HAP-1 (cell line): Measurements from ENCODE around the gene LRRTM2.

Experiments
- DNase-seq, 2 experiments: peaks; one replicate each; pipeline ENCODE4 v3.0.0-alpha.2; 2016 to 2020; ENCODE audit warnings: low spot score in 2 of 2
- H3K27me3 ChIP-seq: fragments of 250-450 bp; sonication (Bioruptor Pico); 2 replicates; pipeline ENCODE4 v1.5.1; 2020; ENCODE audit warnings: low read depth, mild to moderate bottlenecking, moderate library complexity
- H3K36me3 ChIP-seq: fragments of 250-450 bp; sonication (Bioruptor Pico); replicated peaks from 2 replicates; pipeline ENCODE4 v1.5.1; 2020; ENCODE audit warnings: mild to moderate bottlenecking
- H3K4me1 ChIP-seq: fragments of 250-450 bp; sonication (Bioruptor Pico); 2 replicates; pipeline ENCODE4 v1.5.1; 2020; ENCODE audit warnings: mild to moderate bottlenecking
- H3K4me3 ChIP-seq: fragments of 250-450 bp; sonication (Bioruptor Pico); 2 replicates; pipeline ENCODE4 v1.5.1; 2020; ENCODE audit warnings: mild to moderate bottlenecking, moderate library complexity
- H3K9me3 ChIP-seq: fragments of 250-450 bp; sonication (Bioruptor Pico); 2 replicates; pipeline ENCODE4 v1.5.1; 2020; ENCODE audit warnings: mild to moderate bottlenecking, moderate library complexity
- in situ Hi-C: fragments of 300-500 bp; cut with MboI; formaldehyde crosslinking; loops from 3 replicates; pipeline ENCODE4 v1.14.3; 2020; ENCODE audit warnings: low sequenced_read_pairs, inconsistent platforms, mixed read lengths

Gene LRRTM2

DNA sequence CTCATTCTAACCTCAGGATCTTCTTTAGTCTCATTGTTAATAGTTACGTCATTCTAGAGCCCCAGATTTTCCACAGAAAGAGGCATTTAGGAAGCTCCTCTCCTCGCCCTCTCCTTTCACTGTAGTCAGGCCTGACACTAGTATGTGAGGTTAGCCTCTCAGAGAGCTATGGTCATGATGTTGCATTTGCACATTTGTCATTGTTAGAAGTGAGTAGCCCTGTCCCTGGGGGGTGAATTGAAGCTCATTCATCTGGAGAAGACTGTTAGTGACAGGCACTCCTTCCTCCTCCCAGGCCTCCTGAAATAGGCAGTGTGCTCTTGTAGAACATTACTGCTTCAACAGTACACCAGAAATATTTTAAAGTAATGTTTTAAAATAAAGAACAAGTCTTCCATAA, 26.6 kb upstream of the LRRTM2 start:
- no peaks in the 10 kb centered on the region for H3K9me3 ChIP-seq
- H3K27me3 ChIP-seq, result no peaks in the 10 kb centered on the region
- peaks cover 30% of the 10 kb centered on the region for H3K36me3 ChIP-seq
- H3K4me3 ChIP-seq, result no peak overlapping the region
- no peak for DNase-seq
- no peaks in the 10 kb centered on the region for H3K4me1 ChIP-seq
- in situ Hi-C loops, result no loop called here

DNA sequence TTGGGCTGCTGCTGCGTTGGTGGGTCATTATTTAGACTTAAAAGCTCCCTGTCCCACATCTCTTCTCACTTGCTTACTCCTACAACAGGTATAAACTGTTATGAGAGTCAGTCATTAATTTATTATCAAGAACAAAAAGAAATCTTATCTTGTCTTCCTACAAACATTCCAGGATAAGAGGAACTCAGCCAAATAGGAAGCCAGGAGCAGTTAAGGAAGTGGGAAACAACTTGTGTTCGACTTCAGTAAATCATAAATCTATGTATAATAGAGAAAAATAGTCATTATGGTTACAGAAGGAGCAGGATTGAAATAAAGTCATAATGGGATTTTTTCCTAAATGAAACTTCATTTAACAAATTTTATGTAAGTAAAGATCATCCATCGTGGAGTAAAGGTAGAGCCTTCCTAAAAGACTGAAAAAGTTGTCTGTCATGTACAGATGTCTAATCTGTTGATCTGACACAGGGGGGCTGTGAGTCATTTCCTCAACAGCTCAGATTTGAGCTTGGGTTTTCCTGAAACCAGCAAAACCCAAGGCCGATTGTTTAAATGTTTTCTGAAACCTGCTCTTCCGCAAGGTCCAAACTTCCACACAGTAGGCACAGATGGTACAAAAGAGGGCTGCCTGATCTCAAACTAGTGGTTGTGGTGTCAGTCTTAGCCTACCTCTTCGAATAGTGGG, 25.3 kb upstream of the LRRTM2 start:
- H3K4me3 ChIP-seq, result no peak overlapping the region
- peaks cover 22% of the 10 kb centered on the region for H3K36me3 ChIP-seq
- in situ Hi-C loops, result no loop called here
- H3K9me3 ChIP-seq, result no peaks in the 10 kb centered on the region
- no peaks in the 10 kb centered on the region for H3K27me3 ChIP-seq
- H3K4me1 ChIP-seq, result no peaks in the 10 kb centered on the region
- DNase-seq, result no peak

DNA sequence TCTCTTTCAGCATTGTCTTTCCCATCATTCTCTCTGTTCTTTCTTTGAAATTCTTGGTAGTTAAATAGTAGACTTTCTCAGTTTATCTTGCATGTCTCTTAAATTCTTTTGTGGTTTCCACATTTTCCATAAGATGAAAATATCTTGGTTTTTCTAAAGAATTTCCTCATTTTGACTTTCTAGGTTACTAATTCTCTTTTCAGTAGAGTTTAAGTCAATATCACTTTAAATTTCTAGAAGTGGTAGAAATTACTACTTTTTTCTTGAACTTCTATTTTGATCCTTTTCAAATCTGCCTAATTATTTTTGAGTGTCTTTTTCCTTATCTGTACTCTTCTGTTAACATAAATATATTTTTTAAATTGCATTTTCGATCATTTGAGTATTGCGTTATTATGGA, 23.6 kb upstream of the LRRTM2 start:
- in situ Hi-C loops, result no loop called here
- H3K27me3 ChIP-seq, result no peaks in the 10 kb centered on the region
- H3K36me3 ChIP-seq, result peaks cover 8% of the 10 kb centered on the region
- H3K9me3 ChIP-seq, result no peaks in the 10 kb centered on the region
- H3K4me1 ChIP-seq, result no peaks in the 10 kb centered on the region
- DNase-seq, result no peak
- H3K4me3 ChIP-seq, result no peak overlapping the region

DNA sequence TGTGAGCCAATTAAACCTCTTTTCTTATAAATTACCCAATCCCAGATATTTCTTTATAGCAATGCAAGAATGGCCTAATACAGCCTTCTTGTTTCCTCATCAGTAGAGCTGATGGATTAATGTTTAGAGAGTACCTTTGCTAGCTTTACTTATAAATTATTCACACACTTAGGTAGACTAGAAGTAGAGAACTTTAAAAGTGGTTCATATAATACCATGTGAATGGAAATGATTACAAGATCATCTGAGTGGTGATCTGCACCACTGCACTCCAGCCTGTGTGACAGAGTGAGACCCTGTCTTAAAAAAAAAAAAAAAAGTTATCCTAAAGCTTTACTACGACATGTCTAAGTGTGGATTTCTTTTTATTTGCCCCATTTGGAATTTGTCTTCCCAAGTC, 23.2 kb upstream of the LRRTM2 start:
- Histone ChIP-seq H3K27me3 (no peaks in the 10 kb centered on the region), H3K9me3 (no peaks in the 10 kb centered on the region), H3K4me1 (no peaks in the 10 kb centered on the region), H3K36me3 (peaks cover 7% of the 10 kb centered on the region), H3K4me3 (no peak overlapping the region)
- no peak for DNase-seq
- in situ Hi-C loops, result no loop called here

DNA sequence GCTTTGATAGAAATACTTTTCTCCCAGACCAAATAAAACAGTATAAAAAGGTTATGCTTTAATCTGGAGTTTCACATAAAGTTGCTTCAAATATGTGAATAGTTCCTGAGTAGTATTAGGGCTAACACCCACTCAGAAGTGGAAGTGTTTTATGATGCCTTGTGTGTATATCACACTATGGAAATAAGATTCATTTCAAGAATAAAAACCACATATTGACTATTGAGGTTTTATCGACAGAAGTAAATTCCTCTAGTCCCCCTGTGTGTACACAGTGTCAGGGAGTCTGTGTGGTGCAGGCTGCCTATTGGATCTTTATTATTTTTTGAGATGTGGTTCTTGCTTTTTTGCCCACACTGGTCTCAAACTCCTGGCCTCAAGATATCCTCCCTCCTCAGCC, 20.8 kb upstream of the LRRTM2 start:
- H3K4me3 ChIP-seq, result no peak overlapping the region
- no peak for DNase-seq
- peaks cover 10% of the 10 kb centered on the region for H3K36me3 ChIP-seq
- in situ Hi-C loops, result no loop called here
- no peaks in the 10 kb centered on the region for H3K9me3 ChIP-seq
- H3K27me3 ChIP-seq, result no peaks in the 10 kb centered on the region
- H3K4me1 ChIP-seq, result no peaks in the 10 kb centered on the region

DNA sequence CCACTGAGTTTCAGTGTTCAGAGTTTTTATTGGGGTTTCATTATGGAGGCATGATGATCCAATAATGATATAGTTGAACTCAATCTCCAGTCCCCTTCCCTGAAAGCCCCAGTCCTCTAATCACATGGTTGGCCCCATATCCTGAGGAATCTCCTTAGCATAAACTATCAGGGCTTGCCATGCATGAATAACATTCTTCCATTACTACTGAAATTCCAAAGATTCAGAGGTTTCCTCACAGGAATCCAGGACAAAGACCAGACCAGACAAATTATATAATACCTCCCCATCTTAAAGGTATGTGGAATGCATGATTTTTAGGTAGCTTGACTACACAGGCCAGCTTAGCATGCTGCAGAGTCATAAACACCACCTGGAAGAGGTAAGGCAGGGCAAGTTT, 15.5 kb upstream of the LRRTM2 start:
- Histone ChIP-seq H3K27me3 (no peaks in the 10 kb centered on the region), H3K9me3 (no peaks in the 10 kb centered on the region; the same call in 1 of the 2 replicates), H3K36me3 (peaks cover 36% of the 10 kb centered on the region), H3K4me1 (no peaks in the 10 kb centered on the region), H3K4me3 (no peak overlapping the region)
- in situ Hi-C loops, result no loop called here
- DNase-seq, result no peak

DNA sequence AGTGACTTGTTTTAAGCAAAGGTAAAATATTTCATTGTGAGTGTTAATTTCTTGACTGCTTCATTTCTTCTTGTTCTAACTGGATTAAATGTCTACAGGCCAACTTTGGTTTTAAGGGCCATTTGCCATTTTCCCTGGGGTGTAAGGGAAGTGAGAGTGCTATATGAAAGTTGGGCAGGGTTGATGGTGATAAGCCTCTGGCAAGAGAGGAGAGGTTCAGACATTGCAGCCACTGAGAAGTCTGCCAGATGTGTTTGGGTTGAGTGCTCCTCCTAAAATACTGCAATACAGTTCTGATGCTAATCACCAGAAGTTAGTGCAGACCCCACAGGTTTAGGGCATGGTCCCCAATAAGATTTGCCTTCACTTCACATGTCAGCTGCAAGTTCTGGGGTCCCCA, 14.9 kb upstream of the LRRTM2 start:
- H3K27me3 ChIP-seq, result no peaks in the 10 kb centered on the region
- no peaks in the 10 kb centered on the region; the same call in 1 of the 2 replicates for H3K9me3 ChIP-seq
- H3K36me3 ChIP-seq, result peaks cover 36% of the 10 kb centered on the region
- no peaks in the 10 kb centered on the region for H3K4me1 ChIP-seq
- H3K4me3 ChIP-seq, result no peak overlapping the region
- DNase-seq, result no peak
- in situ Hi-C loops, result no loop called here

DNA sequence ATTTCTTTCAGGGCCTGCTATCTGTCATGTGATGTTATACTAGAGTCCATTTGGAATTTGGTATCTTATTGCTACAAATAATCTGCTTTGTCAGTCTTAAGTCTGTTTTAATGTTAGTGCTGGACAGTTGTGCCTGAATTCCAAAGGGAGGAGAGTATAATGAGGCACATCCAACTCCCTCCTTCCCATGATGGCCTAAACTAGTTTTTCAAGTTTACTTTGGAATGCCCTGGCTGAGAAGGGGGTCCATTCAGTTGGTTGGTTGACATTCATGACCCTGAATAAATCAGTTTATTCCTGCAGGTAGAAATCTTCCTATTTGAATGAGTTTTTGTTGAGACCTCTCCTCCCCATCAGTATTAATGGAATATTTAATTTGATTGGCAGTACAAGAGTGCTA, 9.4 kb upstream of the LRRTM2 start:
- H3K4me3 ChIP-seq, result no peak overlapping the region
- no peaks in the 10 kb centered on the region for H3K27me3 ChIP-seq
- no peaks in the 10 kb centered on the region; the same call in 1 of the 2 replicates for H3K4me1 ChIP-seq
- peaks cover 18% of the 10 kb centered on the region for H3K36me3 ChIP-seq
- no peak for DNase-seq
- H3K9me3 ChIP-seq, result no peaks in the 10 kb centered on the region
- in situ Hi-C loops, result no loop called here

DNA sequence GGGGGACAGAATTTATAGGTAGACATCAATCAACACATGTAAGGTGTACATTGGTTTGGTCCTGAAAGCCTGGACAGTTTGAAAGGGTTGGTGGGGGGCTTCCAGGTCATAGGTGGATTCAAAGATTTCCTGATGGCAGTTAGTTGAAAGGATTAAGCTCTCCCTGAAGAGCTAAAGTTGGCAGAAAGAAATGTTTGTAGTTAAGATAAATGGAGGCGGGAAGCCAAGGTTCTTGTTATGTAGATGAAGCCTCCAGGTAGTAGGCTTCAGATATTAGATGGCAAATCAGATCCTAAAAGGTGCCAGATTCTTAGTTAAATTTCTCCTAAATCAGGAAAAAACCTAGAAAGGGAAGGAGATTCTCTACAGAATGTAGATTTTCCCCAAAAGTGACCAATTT, 9.0 kb upstream of the LRRTM2 start:
- DNase-seq, result no peak
- in situ Hi-C loops, result no loop called here
- no peak overlapping the region for H3K4me3 ChIP-seq

DNA sequence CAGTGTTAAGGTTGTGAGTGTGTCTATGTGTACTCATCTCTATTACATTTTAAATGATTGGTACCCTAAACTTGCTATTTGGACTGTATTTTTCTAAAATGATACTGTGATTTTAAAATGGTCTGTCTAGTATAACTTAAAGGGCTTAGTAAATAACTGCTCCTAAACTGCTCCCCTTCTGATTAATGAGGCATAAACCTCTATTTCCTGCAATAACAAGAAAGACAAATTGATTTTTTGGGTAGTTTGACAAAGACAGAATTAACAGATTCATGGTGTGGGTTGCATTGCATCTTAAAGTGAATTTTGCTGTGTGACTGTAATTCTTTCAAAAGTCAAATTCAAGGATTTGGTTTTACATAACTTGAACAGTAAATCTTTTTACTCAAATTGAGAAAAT, 8.1 kb upstream of the LRRTM2 start:
- no peak overlapping the region for H3K4me3 ChIP-seq
- no peaks in the 10 kb centered on the region for H3K27me3 ChIP-seq
- DNase-seq, result no peak
- in situ Hi-C loops, result no loop called here
- peaks cover 10% of the 10 kb centered on the region for H3K36me3 ChIP-seq
- H3K4me1 ChIP-seq, result no peaks in the 10 kb centered on the region; the same call in 1 of the 2 replicates
- no peaks in the 10 kb centered on the region for H3K9me3 ChIP-seq

More for the DNA sequence above, 9.0 kb upstream of the LRRTM2 start:
- Histone ChIP-seq H3K27me3 (no peaks in the 10 kb centered on the region), H3K36me3 (peaks cover 15% of the 10 kb centered on the region), H3K9me3 (no peaks in the 10 kb centered on the region), H3K4me1 (no peaks in the 10 kb centered on the region; the same call in 1 of the 2 replicates)

DNA sequence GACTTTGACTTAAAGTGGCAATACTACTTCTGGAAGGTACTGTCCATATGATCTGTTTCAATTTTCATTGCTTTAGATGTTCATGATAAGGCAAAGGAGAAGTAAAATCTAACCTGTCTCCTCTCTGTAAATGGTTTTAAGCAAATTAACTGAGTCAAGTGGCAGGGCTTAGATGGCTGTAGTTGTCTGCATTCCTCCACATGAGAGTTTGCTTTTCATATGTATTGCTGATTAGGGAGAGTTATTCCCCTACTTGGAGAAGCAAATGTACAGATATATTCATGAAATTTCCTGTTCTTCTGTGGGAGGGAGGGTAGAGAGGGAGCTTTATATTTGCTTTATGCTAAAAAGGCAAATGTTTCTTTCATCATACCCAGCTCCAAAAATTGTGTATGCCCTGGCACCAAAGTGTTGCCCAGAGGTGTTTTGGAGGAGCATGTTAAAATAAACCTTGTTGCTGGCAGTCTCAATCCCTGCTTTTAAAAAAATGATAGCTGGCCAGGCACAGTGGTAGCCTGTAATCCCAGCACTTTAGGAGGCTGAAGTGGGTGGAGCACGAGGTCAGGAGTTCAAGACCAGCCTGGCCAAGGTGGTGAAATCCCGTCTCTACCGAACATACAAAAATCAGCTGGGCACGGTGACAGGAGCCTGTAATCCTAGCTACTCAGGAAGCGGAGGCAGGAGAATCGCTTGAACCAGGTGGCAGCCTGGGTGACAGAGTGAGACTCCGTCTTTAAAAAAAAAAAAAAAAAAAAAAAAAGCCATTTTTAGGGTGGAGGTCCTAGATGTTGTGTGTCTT, 3.5 kb upstream of the LRRTM2 start:
- no peaks in the 10 kb centered on the region for H3K36me3 ChIP-seq
- in situ Hi-C loops, result no loop called here
- no peaks in the 10 kb centered on the region for H3K9me3 ChIP-seq
- H3K4me3 ChIP-seq, result no peak overlapping the region
- H3K27me3 ChIP-seq, result no peaks in the 10 kb centered on the region
- DNase-seq, result no peak
- no peaks in the 10 kb centered on the region; the same call in 1 of the 2 replicates for H3K4me1 ChIP-seq

DNA sequence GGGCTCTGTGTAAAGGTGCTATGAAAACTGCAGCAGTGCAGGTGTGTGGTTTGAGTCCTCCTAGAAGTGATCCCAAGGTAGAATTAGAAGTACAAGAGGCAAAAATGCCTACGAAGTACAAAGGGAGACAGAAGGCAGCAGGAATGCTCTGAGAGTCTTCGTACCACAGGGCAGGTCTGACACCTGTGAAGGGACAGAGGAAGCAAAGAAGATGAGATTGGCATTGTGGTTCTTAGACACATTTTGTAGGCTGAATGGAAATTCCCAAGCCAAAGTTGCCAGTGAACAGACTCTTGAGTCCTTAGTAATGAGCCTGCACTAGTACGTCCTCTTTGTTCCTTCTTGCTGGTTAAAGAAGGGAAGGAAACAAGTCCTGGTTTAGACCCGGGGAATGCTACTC, 1.7 kb upstream of the LRRTM2 start:
- no peak for DNase-seq
- in situ Hi-C loops, result no loop called here

DNA sequence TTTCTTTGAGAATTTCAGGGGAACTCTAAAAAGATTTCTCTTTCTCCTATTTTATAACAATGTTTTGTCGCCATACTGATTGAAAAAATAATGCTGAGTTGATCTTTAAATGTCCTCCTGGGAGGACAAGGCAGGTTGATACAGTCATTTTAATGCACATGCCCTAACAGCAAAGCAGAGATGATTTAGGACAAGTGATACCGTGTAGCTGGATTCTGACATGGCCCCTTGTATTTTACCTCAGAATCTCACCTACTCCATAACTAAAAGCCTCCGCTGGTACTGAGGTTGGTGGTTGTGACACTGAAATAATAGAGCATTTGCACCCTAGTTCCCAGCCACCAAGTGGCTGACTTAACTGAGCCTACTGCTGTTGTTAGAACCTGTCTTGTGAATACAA, 811 bp upstream of the LRRTM2 start:
- in situ Hi-C loops, result no loop called here
- Histone ChIP-seq H3K36me3 (no peaks in the 10 kb centered on the region), H3K4me3 (no peak overlapping the region), H3K9me3 (no peaks in the 10 kb centered on the region), H3K4me1 (peaks cover 27% of the 10 kb centered on the region), H3K27me3 (no peaks in the 10 kb centered on the region)
- DNase-seq, result no peak

More for the DNA sequence above, 1.7 kb upstream of the LRRTM2 start:
- no peaks in the 10 kb centered on the region for H3K36me3 ChIP-seq
- no peaks in the 10 kb centered on the region for H3K9me3 ChIP-seq
- H3K4me3 ChIP-seq, result no peak overlapping the region
- H3K27me3 ChIP-seq, result no peaks in the 10 kb centered on the region
- peaks cover 18% of the 10 kb centered on the region for H3K4me1 ChIP-seq

DNA sequence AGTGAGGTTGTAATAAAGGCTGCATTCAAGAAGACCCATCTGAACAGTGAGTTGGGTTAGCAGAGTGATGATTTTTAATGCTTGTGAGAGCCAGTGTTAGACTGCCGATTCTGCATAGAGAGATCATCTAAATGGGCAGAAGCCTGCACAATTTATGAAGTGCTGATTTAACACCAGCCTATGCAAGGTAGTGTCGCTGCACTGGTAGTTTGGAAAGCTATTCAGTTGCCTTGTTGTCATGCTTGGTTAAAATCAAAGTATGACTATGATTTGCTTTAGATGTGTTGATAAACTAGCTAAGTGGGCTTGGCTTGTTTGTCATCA, 379 bp upstream of the LRRTM2 start:
- H3K27me3 ChIP-seq, result no peaks in the 10 kb centered on the region
- no peaks in the 10 kb centered on the region for H3K36me3 ChIP-seq
- H3K4me3 ChIP-seq, result no peak overlapping the region
- peaks cover 31% of the 10 kb centered on the region for H3K4me1 ChIP-seq
- in situ Hi-C loops, result no loop called here
- H3K9me3 ChIP-seq, result no peaks in the 10 kb centered on the region
- no peak for DNase-seq
